B cell (primary cell): ENCODE measurements around the gene FHIT.

Experiments
- EZH2 ChIP-seq: IDR thresholded peaks from 2 replicates; pipeline ENCODE4 v1.6.1; 2012; ENCODE audit warnings: borderline replicate concordance, low read depth, mild to moderate bottlenecking, moderate library complexity, low read length; ENCODE audit not compliant: insufficient read depth, poor library complexity, severe bottlenecking
- TF ChIP-seq, protein P1 (sequence below): fragments of 200-600 bp; IDR thresholded peaks from one replicate; pipeline ENCODE4 v1.8.0; 2022; ENCODE audit warnings: antibody characterized with exemption, mild to moderate bottlenecking

DNA sequence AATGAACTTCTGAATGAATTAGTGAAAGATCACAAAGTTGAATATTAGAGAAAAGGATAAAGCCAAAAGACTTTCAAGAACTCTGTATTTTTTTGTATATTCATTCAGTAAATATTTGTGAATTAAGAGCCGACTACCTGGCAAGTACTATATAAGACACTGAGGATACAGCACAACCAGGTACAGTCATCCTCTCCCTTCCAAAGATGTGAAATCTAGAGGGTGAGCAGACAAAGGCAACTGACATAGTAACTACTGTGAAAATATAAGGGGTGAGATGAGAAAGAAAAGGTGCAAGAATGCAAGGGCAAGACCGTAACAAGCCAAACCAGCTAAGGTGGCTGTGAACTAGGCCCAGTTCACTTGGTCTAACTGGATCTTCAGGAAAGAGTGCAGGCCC, 1226.9 kb downstream of the FHIT start:
- TF ChIP-seq, protein P1, sequence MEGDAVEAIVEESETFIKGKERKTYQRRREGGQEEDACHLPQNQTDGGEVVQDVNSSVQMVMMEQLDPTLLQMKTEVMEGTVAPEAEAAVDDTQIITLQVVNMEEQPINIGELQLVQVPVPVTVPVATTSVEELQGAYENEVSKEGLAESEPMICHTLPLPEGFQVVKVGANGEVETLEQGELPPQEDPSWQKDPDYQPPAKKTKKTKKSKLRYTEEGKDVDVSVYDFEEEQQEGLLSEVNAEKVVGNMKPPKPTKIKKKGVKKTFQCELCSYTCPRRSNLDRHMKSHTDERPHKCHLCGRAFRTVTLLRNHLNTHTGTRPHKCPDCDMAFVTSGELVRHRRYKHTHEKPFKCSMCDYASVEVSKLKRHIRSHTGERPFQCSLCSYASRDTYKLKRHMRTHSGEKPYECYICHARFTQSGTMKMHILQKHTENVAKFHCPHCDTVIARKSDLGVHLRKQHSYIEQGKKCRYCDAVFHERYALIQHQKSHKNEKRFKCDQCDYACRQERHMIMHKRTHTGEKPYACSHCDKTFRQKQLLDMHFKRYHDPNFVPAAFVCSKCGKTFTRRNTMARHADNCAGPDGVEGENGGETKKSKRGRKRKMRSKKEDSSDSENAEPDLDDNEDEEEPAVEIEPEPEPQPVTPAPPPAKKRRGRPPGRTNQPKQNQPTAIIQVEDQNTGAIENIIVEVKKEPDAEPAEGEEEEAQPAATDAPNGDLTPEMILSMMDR = no peak
- TF ChIP-seq EZH2 = no peak
